Thyroid gland (tissue), 4 donors: ENCODE data around the gene SLC48A1.

Experiments
- POLR2A ChIP-seq, 2 donors: fragments of 450-650 bp; IDR thresholded peaks; one replicate each; pipeline ENCODE4 v1.6.1; 2017; ENCODE audit warnings: antibody characterized with exemption in 2 of 2, mild to moderate bottlenecking in 2 of 2, moderate library complexity in 1 of 2
- TF ChIP-seq, protein P1 (sequence below), 6 experiments: fragments of 200-600 bp in 3 of 6; fragments of 450-650 bp in 3 of 6; sonication (generic) in 3 of 6; IDR thresholded peaks; one replicate each; pipeline ENCODE4 v1.5.1; 2016 to 2019; ENCODE audit warnings: antibody characterized with exemption in 6 of 6, mild to moderate bottlenecking in 2 of 6, inconsistent platforms in 1 of 6, moderate library complexity in 1 of 6

DNA sequence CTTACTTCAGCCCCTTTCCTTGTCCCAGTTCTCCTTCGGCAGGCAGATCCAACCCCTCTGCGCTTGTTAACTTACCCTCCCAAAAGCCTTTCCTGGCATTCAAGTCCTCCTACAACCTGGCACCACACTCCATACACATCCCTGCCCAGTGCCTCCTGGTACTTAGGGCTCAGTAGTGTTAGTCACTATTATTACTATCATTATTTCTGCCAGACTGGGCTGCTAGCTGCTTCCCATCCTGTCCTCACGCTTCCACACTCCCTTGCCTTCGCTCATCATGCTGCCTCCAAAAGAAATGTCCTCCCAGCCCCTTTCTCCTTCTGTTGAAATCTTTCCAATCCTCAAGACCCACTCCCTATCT lies 48.3 kb downstream of the SLC48A1 start:
- TF ChIP-seq, protein P1, sequence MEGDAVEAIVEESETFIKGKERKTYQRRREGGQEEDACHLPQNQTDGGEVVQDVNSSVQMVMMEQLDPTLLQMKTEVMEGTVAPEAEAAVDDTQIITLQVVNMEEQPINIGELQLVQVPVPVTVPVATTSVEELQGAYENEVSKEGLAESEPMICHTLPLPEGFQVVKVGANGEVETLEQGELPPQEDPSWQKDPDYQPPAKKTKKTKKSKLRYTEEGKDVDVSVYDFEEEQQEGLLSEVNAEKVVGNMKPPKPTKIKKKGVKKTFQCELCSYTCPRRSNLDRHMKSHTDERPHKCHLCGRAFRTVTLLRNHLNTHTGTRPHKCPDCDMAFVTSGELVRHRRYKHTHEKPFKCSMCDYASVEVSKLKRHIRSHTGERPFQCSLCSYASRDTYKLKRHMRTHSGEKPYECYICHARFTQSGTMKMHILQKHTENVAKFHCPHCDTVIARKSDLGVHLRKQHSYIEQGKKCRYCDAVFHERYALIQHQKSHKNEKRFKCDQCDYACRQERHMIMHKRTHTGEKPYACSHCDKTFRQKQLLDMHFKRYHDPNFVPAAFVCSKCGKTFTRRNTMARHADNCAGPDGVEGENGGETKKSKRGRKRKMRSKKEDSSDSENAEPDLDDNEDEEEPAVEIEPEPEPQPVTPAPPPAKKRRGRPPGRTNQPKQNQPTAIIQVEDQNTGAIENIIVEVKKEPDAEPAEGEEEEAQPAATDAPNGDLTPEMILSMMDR (IDR thresholded peaks at IDR 0.05): no peak
- TF ChIP-seq POLR2A (IDR thresholded peaks at IDR 0.05): no peak
